Upper lobe of left lung (tissue), 6 donors: ENCODE results near the gene VENTX. TPM values are rescaled to one million over a fixed set of nuclear protein-coding genes. Genes with fewer than 3 reads are reported as not detected.
A peak's percentile ranks its signal among the peaks of the same experiment; 100 is the strongest.

ENCODE experiments used
- ATAC-seq, 2 donors: fragments of 200-7000 bp; cut with Tn5 transposase; one replicate each; pipeline ENCODE4 v1.9.1; 2022; ENCODE audit warnings: mild to moderate bottlenecking in 2 of 2, moderate library complexity in 2 of 2; ENCODE audit not compliant: low FRiP score in 2 of 2
- DNase-seq, 2 donors: peaks; one replicate each; pipeline ENCODE4 v3.0.0-alpha.2; 2019 to 2020
- H3K27ac ChIP-seq, 4 donors: fragments of 200-600 bp; sonication (generic); one replicate each; pipeline ENCODE4 v1.5.1; 2016 to 2019
- H3K27me3 ChIP-seq, 4 donors: fragments of 200-600 bp; sonication (generic); one replicate each; pipeline ENCODE4 v1.5.1; 2017 to 2019
- H3K36me3 ChIP-seq, 4 donors: fragments of 200-600 bp; sonication (generic); one replicate each; pipeline ENCODE4 v1.5.1; 2016 to 2019
- H3K4me1 ChIP-seq, 4 donors: fragments of 200-600 bp; sonication (generic); one replicate each; pipeline ENCODE4 v1.5.1; 2018 to 2019
- H3K4me3 ChIP-seq, 4 donors: fragments of 200-600 bp; sonication (generic); one replicate each; pipeline ENCODE4 v1.5.1; 2017 to 2019; ENCODE audit warnings: mild to moderate bottlenecking in 2 of 4, moderate library complexity in 1 of 4
- H3K9me3 ChIP-seq, 4 donors: fragments of 200-600 bp; sonication (generic); one replicate each; pipeline ENCODE4 v1.5.1; 2018 to 2019
- EP300 ChIP-seq, 4 donors: sonication (generic); formaldehyde crosslinking; IDR thresholded peaks; one replicate each; pipeline ENCODE4 v1.5.1; 2017; ENCODE audit warnings: antibody characterized with exemption in 4 of 4, control low read depth in 2 of 4
- POLR2A ChIP-seq, 4 donors: fragments of 450-650 bp; IDR thresholded peaks; one replicate each; pipeline ENCODE4 v1.5.1; 2016 to 2017; ENCODE audit warnings: antibody characterized with exemption in 4 of 4, mild to moderate bottlenecking in 2 of 4
- POLR2AphosphoS5 ChIP-seq, 2 donors: sonication (generic); formaldehyde crosslinking; IDR thresholded peaks; one replicate each; pipeline ENCODE4 v1.5.1; 2017; ENCODE audit warnings: antibody characterized with exemption in 2 of 2
- WGBS, 2 donors: methylation state at CpG; one replicate each; pipeline ENCODE4 v1.1.5; 2017 to 2018; 5-methylcytosine and 5-hydroxymethylcytosine counted together
- total RNA-seq, 6 donors: library from RNA; depleted of rRNA in 4 of 6; stranded (reverse); fragments of >200 nt in 4 of 6; gene quantifications; one replicate each; pipeline versions ENCODE4 v1.1.0 to v1.2.1, GENCODE V29; 2016 to 2021
- TF ChIP-seq, protein P1 (sequence below), 6 experiments: fragments of 450-650 bp in 4 of 6; fragments of 200-600 bp in 2 of 6; sonication (generic) in 2 of 6; IDR thresholded peaks; one replicate each; pipeline ENCODE4 v1.5.1; 2016 to 2019; ENCODE audit warnings: antibody characterized with exemption in 6 of 6
- donor health status: DM: no; HTN: no; CAD: no; lungs with moderate emphysema.
- donor health status: DM: no; HTN: yes; CAD: no; lungs with severe emphysema.

VENTX gene
- total RNA-seq, 6 donors from 2014 or later, result 1.7 to 11.5 (median 4.4) TPM

DNA sequence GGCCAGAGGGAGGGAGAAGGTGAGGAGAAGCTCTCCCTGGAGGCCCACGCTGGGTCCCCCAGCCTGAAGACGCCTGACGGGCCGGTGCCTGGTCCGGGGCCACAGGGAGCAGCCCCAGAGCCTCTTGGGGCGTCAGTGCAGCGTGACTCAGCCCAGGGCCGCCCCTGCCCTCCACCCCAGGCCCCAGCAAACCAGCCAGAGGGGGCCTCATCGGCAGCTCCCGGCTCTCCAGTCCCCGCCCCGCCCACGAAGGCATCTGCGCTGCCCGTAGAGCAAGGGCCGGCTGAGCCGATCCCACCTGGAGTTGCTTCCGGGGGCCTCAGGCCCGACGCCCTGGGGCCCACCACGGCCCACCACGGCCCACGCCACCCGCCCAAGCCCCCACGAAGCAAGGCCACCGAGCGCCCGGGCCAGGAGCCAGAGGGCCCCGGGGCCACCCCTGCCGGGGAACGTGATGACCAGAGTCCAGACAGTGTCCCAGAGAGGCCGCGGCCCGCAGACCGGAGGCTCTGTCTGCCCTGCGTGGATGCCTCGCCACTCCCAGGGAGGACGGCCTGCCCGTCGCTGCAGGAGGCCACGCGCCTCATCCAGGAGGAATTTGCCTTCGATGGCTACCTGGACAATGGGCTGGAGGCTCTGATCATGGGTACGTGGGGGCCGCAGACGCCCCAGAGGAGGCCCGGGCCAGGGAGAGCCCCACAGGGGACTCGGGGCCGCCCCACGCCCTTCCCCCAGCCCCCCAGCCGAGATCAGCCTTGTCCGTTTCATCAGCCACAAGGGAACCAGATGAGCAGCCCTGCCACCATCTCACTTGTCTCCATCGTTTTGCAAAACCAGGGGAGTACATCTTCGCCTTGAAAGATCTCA is 38.8 kb upstream of the VENTX start:
- peak in 1 of 2 donors; percentile 84 for DNase-seq
- Histone ChIP-seq H3K27me3 (no peaks in the 10 kb centered on the region), H3K4me1 (no peaks in the 10 kb centered on the region), H3K4me3 (no peak overlapping the region), H3K36me3 (no peaks in the 10 kb centered on the region), H3K9me3 (no peaks in the 10 kb centered on the region), H3K27ac (no peak overlapping the region)
- TF ChIP-seq EP300 (IDR thresholded peaks at IDR 0.05) (no peak), POLR2A (IDR thresholded peaks at IDR 0.05) (no peak)
- TF ChIP-seq, protein P1, sequence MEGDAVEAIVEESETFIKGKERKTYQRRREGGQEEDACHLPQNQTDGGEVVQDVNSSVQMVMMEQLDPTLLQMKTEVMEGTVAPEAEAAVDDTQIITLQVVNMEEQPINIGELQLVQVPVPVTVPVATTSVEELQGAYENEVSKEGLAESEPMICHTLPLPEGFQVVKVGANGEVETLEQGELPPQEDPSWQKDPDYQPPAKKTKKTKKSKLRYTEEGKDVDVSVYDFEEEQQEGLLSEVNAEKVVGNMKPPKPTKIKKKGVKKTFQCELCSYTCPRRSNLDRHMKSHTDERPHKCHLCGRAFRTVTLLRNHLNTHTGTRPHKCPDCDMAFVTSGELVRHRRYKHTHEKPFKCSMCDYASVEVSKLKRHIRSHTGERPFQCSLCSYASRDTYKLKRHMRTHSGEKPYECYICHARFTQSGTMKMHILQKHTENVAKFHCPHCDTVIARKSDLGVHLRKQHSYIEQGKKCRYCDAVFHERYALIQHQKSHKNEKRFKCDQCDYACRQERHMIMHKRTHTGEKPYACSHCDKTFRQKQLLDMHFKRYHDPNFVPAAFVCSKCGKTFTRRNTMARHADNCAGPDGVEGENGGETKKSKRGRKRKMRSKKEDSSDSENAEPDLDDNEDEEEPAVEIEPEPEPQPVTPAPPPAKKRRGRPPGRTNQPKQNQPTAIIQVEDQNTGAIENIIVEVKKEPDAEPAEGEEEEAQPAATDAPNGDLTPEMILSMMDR (IDR thresholded peaks at IDR 0.05), result no peak
- WGBS, 2 donors, result 89 to 93% methylated on average over 8 to 42 of the region's 54 CpGs
- ATAC-seq, result no peak

DNA sequence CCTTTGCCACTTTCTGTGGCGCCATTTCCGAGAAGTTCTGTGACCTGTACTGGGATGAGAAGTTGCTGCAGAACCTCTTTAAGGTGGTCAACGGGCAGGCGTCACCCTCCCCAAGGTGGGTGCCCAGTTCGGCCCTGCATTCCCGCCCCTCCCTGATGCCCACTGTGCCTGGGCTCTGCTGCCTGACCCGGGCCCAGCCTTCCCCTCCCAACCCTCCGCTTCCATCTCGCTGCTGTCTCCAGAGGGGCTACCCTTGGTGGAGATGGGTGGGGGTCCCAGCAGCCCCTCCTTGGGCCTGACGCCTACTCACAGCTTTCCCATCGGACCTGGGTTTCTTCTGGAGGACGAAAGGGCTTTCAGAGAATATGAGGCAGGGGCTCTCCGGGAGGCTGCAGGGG is 38.2 kb upstream of the VENTX start:
- WGBS, 2 donors, result 80 to 88% methylated on average over 13 of the region's 13 CpGs
- no peak overlapping the region for H3K27ac ChIP-seq
- H3K36me3 ChIP-seq, result no peaks in the 10 kb centered on the region
- no peaks in the 10 kb centered on the region for H3K9me3 ChIP-seq
- H3K4me3 ChIP-seq, result no peak overlapping the region
- DNase-seq (no peak), ATAC-seq (no peak)
- H3K4me1 ChIP-seq, result no peaks in the 10 kb centered on the region
- TF ChIP-seq, protein P1 (IDR thresholded peaks at IDR 0.05), result no peak
- TF ChIP-seq POLR2A (IDR thresholded peaks at IDR 0.05) (no peak), POLR2AphosphoS5 (IDR thresholded peaks at IDR 0.05) (no peak), EP300 (IDR thresholded peaks at IDR 0.05) (no peak)
- no peaks in the 10 kb centered on the region for H3K27me3 ChIP-seq

DNA sequence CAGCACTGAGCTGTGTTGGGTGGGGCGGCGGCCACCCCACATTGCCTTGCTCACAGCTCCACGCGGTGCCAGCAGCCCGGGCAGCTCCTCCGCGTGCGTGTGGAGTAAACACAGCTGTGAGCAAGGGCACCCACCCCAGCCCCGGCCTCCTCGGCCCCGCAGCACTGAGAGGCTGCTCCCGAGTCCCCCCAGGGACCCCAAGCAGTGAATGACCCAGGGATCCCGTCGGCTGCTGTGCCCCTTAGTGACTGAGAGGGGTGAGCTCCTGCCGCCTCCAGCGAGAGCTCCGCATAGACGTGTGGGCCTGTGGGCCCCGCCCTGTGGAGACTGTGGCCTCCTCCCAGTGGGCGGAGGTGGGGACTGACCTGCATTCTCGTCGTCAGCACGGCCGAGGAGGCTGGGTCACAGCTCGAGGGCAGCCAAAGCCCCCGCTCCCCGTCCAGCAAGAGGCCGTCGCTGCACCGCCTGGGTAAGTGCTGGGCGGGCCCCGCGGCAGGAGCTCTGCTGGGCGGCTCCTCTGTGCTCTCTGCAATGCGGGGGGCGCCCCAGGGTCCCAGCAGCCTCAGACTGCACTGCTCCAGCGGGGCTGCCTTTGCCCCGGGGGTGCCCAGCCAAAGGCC is 37.6 kb upstream of the VENTX start:
- Histone ChIP-seq H3K36me3 (no peaks in the 10 kb centered on the region), H3K4me1 (no peaks in the 10 kb centered on the region), H3K27ac (no peak overlapping the region), H3K4me3 (no peak overlapping the region), H3K27me3 (no peaks in the 10 kb centered on the region), H3K9me3 (no peaks in the 10 kb centered on the region)
- DNase-seq (no peak), ATAC-seq (no peak)
- no peak for TF ChIP-seq EP300 (IDR thresholded peaks at IDR 0.05)
- no peak for TF ChIP-seq POLR2AphosphoS5 (IDR thresholded peaks at IDR 0.05)
- 30 to 80% methylated on average over 2 to 29 of the region's 38 CpGs for WGBS, 2 donors

DNA sequence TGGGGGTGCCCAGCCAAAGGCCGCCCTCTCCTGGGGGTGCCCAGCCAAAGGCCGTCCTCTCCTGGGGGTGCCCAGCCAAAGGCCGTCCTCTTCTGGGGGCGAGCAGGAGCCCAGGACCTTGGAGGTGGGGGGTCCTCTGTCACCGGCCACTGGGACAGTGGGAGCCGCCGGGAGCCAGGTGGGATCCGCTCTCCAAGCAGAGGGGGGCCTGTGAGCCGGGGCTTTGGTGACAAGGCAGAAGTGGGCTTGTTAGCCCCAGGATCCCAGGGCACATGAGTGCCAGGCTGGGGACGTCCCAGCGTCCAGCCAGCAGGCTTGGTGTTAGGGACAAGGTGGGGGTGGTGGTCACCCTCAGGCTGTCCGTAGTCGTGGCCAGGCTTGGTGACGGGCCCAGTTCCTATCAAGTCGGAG is 37.0 kb upstream of the VENTX start:
- WGBS, 2 donors, result 91 to 100% methylated on average over 1 to 14 of the region's 15 CpGs

More for the DNA sequence above, 37.0 kb upstream of the VENTX start:
- DNase-seq (peak in 1 of 2 donors; percentile 79), ATAC-seq (no peak)
- Histone ChIP-seq H3K4me3 (no peak overlapping the region), H3K4me1 (no peaks in the 10 kb centered on the region), H3K27ac (no peak overlapping the region), H3K36me3 (no peaks in the 10 kb centered on the region), H3K9me3 (no peaks in the 10 kb centered on the region), H3K27me3 (no peaks in the 10 kb centered on the region)
- TF ChIP-seq EP300 (IDR thresholded peaks at IDR 0.05) (no peak), POLR2AphosphoS5 (IDR thresholded peaks at IDR 0.05) (no peak), POLR2A (IDR thresholded peaks at IDR 0.05) (no peak)
- TF ChIP-seq, protein P1 (IDR thresholded peaks at IDR 0.05), result no peak
